ENCODE results near the gene TMEM61.
"Not testable (repeated sequence)": the region's sequence is repeated elsewhere in the genome, so short reads cannot be mapped to it uniquely, and the experiment has no call there.

TMEM61 gene

GRCh38 chr1:54962612-54963395 lies 17.6 kb upstream of the TMEM61 start:
- no peak for DNase-seq

GRCh38 chr1:54963829-54964228 lies 16.6 kb upstream of the TMEM61 start:
- not testable (repeated sequence) for DNase-seq

GRCh38 chr1:54965624-54966340 lies 14.6 kb upstream of the TMEM61 start:
- no peak for DNase-seq

GRCh38 chr1:54967372-54967771 lies 13.1 kb upstream of the TMEM61 start:
- DNase-seq, result no peak

GRCh38 chr1:54968551-54968950 lies 11.9 kb upstream of the TMEM61 start:
- DNase-seq, result no peak

GRCh38 chr1:54969879-54970278 lies 10.5 kb upstream of the TMEM61 start:
- DNase-seq, result no peak

GRCh38 chr1:54970901-54971300 lies 9.5 kb upstream of the TMEM61 start:
- no peak for DNase-seq

GRCh38 chr1:54971317-54971791 lies 9.1 kb upstream of the TMEM61 start:
- no peak for DNase-seq

- no peak for DNase-seq
Observed at GRCh38 chr1:54972436-54972835, 8.0 kb upstream of the TMEM61 start.

GRCh38 chr1:54973205-54973921 lies 7.1 kb upstream of the TMEM61 start:
- DNase-seq, result peak; percentile 36 to 68

- peak; percentile 38 to 81 for DNase-seq
Observed at GRCh38 chr1:54975356-54976108, 4.9 kb upstream of the TMEM61 start.

- DNase-seq, result no peak
Observed at GRCh38 chr1:54976747-54977146, 3.7 kb upstream of the TMEM61 start.

GRCh38 chr1:54977533-54978297 lies 2.7 kb upstream of the TMEM61 start:
- DNase-seq, result no peak

GRCh38 chr1:54978528-54979326 lies 1.7 kb upstream of the TMEM61 start:
- DNase-seq, result no peak

- no peak for DNase-seq
Observed at GRCh38 chr1:54979327-54979891, 1.0 kb upstream of the TMEM61 start.

- DNase-seq, result no peak
Observed at GRCh38 chr1:54980046-54980527, 341 bp upstream of the TMEM61 start.

GRCh38 chr1:54981466-54981865 lies 1.0 kb downstream of the TMEM61 start:
- no peak for DNase-seq

GRCh38 chr1:54982739-54983138 lies 2.3 kb downstream of the TMEM61 start:
- peak; percentile 94 to 98 for DNase-seq

- DNase-seq, result peak; percentile 91 to 98
Observed at GRCh38 chr1:54984131-54984842, 3.9 kb downstream of the TMEM61 start.

- DNase-seq, result no peak
Observed at GRCh38 chr1:54985556-54985955, 5.1 kb downstream of the TMEM61 start.
